ENCODE measurements around the gene DCLRE1A.
"Not testable (repeated sequence)": the region's sequence is repeated elsewhere in the genome, so short reads cannot be mapped to it uniquely, and the experiment has no call there.

The DCLRE1A gene

GRCh38 chr10:113857210-113857609 lies 3.3 kb upstream of the DCLRE1A start:
- DNase-seq = no peak

GRCh38 chr10:113856563-113856962 lies 2.7 kb upstream of the DCLRE1A start:
- DNase-seq = no peak

GRCh38 chr10:113854761-113855588 lies 1.1 kb upstream of the DCLRE1A start:
- DNase-seq = peak; percentile 74

- peak in 1 of 2 experiments; percentile 67 for DNase-seq
These were observed 287 bp downstream of the DCLRE1A start for GRCh38 chr10:113853578-113854012.

- DNase-seq = no peak
These were observed 3.9 kb downstream of the DCLRE1A start for GRCh38 chr10:113849946-113850345.

- DNase-seq = no peak
These were observed 4.6 kb downstream of the DCLRE1A start for GRCh38 chr10:113849140-113849803.

GRCh38 chr10:113846036-113846435 lies 7.8 kb downstream of the DCLRE1A start:
- DNase-seq = no peak

- no peak for DNase-seq
These were observed 9.9 kb downstream of the DCLRE1A start for GRCh38 chr10:113843972-113844485.

GRCh38 chr10:113842171-113842570 lies 11.7 kb downstream of the DCLRE1A start:
- DNase-seq = no peak

- DNase-seq = not testable (repeated sequence)
These were observed 25.3 kb downstream of the DCLRE1A start for GRCh38 chr10:113828567-113828966.

- no peak for DNase-seq
These were observed 28.1 kb downstream of the DCLRE1A start for GRCh38 chr10:113825791-113826190.

- DNase-seq = no peak
These were observed 30.5 kb downstream of the DCLRE1A start for GRCh38 chr10:113823389-113823788.

GRCh38 chr10:113822174-113822573 lies 31.7 kb downstream of the DCLRE1A start:
- no peak for DNase-seq

- DNase-seq = not testable (repeated sequence)
These were observed 32.6 kb downstream of the DCLRE1A start for GRCh38 chr10:113821306-113821705.

- DNase-seq = no peak
These were observed 33.4 kb downstream of the DCLRE1A start for GRCh38 chr10:113820507-113820906.

GRCh38 chr10:113819989-113820388 lies 33.9 kb downstream of the DCLRE1A start:
- DNase-seq = no peak

GRCh38 chr10:113814700-113815099 lies 39.2 kb downstream of the DCLRE1A start:
- not testable (repeated sequence) for DNase-seq

GRCh38 chr10:113808168-113808567 lies 45.7 kb downstream of the DCLRE1A start:
- DNase-seq = no peak

- DNase-seq = no peak
These were observed 47.4 kb downstream of the DCLRE1A start for GRCh38 chr10:113806503-113806902.

- DNase-seq = peak; percentile 73 to 79
These were observed 50.9 kb downstream of the DCLRE1A start for GRCh38 chr10:113802997-113803396.

- DNase-seq = no peak
These were observed 52.3 kb downstream of the DCLRE1A start for GRCh38 chr10:113801569-113801968.

- no peak for DNase-seq
These were observed 62.2 kb downstream of the DCLRE1A start for GRCh38 chr10:113791691-113792090.

GRCh38 chr10:113788604-113789083 lies 65.2 kb downstream of the DCLRE1A start:
- peak in 1 of 2 experiments; percentile 6 for DNase-seq
